Liver (tissue), 3 donors: ENCODE results near the gene IQCH.

ENCODE experiments used
- CTCF ChIP-seq: fragments of 150-350 bp; IDR thresholded peaks from 2 replicates; pipeline ENCODE4 v1.5.1; 2017; ENCODE audit warnings: improper control_type of control experiment, low read depth, low read length; ENCODE audit not compliant: missing input control
- EGR1 ChIP-seq, 2 donors: IDR thresholded peaks; 2 replicates each; pipeline ENCODE4 v1.6.1; 2016 to 2018; ENCODE audit warnings: antibody characterized with exemption in 2 of 2, low read depth in 2 of 2
- GABPA ChIP-seq, 2 donors: IDR thresholded peaks in 1 of 2; conservative IDR thresholded peaks in 1 of 2; 2 replicates each; pipeline ENCODE4 v1.6.1; 2016; ENCODE audit warnings: antibody characterized with exemption in 2 of 2, mild to moderate bottlenecking in 1 of 2, moderate library complexity in 1 of 2
- MAX ChIP-seq: IDR thresholded peaks from 2 replicates; pipeline ENCODE4 v1.6.1; 2016; ENCODE audit warnings: antibody characterized with exemption
- RAD21 ChIP-seq, 2 donors: IDR thresholded peaks; 2 replicates each; pipeline ENCODE4 v1.6.1; 2016; ENCODE audit warnings: antibody characterized with exemption in 2 of 2, mild to moderate bottlenecking in 2 of 2
- TAF1 ChIP-seq: conservative IDR thresholded peaks from 2 replicates; pipeline ENCODE4 v1.6.1; 2016; ENCODE audit warnings: antibody characterized with exemption, mild to moderate bottlenecking
- donor health status: healthy.
- donor health status: healthy.

GRCh38 chr15:67545864-67546263, 291.3 kb downstream of the IQCH start:
- no peak for TF ChIP-seq CTCF
- TF ChIP-seq RAD21 (IDR thresholded peaks at IDR 0.05) = no peak
- TF ChIP-seq MAX = no peak
- TF ChIP-seq EGR1 (IDR thresholded peaks at IDR 0.05; ENCODE audit: low read depth in 2 of 2) = no peak
- TF ChIP-seq TAF1 = no peak
- no peak for TF ChIP-seq GABPA (IDR thresholded peaks at IDR 0.05 in 1 of 2, conservative IDR thresholded peaks at IDR 0.05 in 1 of 2)
